HG03520 (cell line): ENCODE data around the gene EMX1.
A peak's percentile ranks its signal among the peaks of the same experiment; 100 is the strongest.

Source experiments
- ATAC-seq: cut with Tn5 transposase; IDR thresholded peaks from one replicate; pipeline ENCODE4 v1.9.1; 2021; ENCODE audit warnings: mild to moderate bottlenecking, moderate library complexity; ENCODE audit not compliant: unreplicated experiment

The EMX1 gene

DNA sequence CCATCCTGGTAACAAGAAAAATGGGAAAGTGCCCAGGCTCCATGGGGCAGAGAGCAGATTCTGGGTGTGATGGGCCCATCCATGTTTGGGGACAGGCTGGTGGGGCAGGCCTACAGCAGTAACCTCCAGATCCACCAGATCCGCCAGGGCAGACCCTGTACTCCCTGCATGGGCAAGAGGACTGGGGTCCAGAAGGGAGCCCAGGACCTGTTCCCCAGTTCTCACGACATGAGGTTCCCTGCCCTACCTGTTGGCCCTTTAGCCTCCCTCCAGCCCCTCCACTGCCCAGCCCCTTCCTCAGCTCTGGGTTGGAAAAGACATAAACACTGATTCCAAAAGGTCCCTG is 38.7 kb downstream of the EMX1 start:
- no peak for ATAC-seq

DNA sequence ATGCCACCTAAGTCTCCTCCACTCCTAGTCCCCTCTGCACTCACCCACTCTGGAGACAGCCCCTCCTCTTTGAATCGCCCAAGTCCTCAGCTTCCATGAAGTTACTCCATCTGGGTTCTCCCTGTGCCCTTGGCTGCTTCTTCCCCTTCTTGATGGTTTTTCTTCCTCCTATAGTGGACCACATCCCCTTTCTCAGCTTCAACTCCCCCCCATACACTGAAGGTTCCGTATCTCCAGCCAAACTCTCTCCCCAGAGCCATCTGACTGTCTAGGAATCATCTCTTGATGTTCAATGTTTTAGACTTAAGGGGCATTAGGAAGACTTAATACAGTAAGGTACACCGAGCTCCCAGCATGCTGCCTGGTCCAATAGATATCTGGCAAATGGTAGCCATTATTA is 39.6 kb downstream of the EMX1 start:
- ATAC-seq: no peak

DNA sequence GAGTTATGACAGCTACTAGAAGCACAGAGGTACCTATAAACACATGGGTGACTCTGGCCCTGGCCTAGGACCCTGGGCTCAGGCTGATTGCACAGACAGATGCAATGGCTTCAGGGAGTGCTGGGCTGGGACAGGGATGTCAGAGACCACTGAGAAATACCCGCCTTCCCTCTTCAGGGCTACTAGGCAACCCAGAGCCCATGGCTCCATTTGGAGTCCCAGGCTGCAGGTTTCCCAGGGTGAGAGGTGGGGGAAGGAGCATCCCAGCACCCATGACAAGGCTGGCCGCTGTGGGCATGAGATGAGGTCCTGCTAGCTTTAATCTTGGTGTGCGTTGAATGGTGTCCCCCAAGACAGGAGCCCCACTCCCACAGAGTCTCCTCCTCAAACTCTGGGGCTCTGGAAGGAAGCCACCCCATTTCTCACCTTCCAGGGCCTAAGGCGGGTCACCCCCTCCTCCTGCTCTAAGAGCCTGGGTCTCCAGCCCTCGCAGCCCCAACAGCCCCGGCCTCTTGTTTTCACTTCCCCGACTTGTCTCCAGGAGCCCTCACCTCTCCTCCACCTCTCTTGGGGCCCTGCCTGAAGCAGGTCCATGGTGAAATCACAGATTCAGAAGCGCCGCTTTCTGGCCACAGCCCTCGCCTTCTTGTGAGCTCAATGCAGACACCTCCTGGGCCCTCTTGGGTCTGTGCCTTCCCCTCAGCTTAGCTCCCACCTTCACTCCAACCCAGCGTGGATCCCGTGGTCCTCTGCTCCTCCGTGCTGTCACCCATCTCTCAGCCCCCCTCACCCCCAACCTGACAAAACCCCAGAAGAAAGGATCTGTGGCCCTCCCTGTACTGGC is 41.4 kb downstream of the EMX1 start:
- no peak for ATAC-seq

DNA sequence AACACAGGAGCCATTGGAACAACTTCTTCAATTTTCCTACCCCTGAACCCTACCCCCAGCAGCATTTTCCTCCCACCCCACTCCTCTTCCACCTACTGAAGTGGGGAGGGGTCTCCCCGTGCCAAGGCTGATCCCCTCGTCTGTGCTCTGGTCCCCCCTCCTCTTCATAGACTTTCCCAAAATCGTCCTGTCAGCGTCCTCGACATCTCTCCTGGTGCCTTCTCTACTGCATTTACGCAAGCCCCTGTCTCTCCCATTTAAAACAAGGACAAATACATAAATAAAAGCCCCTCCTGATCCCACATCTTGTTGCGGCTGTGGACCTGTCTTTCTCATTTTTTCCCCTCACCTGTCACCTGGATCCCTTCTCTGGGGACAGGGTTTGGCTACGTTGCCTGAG is 42.2 kb downstream of the EMX1 start:
- no peak for ATAC-seq

DNA sequence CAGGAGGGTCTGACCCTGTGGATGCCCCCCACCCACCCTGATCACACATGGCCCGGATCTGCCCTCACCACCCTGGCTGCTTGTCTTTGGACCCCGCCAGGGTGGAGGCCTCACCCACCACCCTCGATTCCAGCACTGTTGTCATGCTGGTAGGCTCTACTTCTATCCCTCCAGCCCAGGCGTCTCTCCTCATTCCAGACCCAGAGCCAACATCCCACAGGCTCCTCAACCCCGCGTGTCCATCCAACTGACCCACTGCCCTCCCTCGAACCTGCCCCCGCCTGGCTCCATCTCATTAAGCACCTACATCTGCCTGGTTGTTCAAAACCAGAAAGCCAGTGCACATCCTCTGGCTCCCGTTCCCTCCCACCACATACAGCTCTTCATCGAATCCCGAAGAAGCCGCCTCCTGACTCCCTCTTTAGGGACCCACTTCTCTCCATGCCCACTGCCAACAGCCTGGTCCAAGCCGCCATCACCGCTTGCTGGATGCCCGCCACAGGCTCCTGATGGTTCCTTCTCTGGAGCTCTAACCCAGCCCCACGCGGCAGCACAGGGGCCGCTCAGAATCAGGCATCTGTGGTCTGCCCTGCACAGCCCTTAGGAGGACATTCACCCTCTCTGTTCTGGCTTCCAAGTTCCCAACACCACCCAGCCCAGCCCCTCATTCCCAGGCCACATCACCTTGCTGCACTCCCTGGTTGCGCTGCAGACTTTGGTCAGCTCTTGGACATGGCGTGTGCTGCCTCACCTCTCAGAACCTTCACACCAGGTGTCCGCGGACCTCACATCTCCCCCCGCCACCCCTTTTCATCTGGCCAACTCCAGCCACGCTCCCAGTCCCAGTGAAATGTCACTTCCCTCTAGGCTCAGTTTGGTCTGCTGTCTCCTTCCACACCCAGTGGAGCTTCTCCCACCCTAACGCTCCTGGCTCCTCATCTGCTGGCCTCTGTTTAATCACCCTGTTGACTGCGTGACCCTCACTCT is 43.0 kb downstream of the EMX1 start:
- no peak for ATAC-seq

DNA sequence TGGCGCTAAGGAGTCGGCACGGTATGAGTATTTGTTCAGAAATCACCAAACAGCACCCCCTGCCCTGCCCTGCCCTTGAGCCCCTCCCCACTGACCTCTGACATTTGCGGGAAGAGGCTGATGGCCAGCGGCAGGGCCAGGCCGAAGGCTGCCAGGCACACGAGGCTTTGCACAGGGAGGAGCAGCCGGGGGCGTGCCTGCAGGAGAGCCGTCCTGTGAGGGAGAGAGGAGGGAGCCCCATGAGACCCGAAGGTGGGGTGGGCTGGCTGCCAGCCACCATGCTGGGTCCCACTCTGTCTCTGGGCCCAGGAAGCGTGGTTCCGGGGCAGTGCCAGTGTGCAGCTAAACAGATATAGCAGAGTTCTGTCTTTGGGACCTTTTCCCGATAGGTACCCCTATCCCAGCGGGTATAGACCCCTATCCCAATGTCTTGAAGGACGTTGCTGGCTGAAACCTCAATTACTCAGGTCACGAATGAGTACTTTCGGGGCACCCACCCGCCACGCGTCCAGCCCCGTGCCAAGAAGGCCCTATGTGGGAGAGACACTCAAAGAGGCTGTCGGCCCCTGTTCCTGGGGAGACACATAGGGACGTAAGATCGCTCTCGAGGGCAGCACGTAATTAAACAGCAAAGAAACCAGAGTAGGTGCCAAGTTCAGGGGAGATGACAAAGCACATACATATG is 43.9 kb downstream of the EMX1 start:
- ATAC-seq: no peak

DNA sequence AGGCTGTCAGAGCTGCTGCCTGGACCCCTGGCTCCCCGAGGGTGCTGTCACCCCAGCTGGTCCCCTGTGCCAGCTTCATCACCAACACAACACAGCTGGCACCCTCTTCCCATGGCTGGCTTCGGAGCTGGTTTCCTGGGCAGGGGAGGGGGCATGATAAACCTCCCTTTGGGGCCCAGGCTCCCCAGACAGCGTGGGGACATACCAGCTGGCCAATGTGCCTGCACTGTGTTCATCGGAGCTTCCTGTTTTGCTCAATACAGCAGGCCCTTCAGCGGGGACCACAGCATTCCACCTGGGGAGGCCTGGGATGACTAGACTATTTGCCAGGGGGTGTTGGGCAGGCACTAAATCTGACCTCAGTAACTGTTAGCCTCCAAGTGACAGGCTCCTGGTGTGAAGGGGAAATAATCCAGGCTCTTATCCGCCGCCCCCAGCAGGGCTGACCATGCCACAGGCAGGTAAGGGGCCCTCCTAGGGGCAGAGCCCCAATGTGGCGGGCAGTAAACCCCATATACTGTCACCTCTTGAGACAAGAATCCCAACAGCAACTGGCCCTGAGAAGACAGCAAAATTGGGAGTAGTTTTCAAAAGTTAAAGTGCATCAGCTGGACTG is 44.6 kb downstream of the EMX1 start:
- no peak for ATAC-seq

DNA sequence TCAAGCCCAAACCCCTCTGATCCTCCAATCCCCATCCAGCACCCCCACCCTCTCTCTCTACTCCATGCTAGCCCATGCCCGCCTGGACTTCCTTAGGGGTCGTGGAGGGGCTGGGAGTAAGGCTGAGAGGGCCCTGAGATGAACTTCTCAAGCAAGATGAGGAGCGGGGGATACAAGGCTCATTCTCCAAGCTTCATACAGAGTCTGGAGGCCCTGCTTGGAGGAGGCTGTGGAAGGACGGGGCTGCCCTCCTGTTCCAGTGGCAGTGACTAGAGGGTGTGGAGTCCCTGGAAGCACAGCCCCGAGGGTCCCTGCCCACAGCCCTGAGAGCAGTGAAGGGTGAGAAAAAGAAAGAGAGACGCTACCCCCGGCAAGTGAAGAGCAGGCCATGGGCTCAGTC is 45.6 kb downstream of the EMX1 start:
- ATAC-seq: no peak

DNA sequence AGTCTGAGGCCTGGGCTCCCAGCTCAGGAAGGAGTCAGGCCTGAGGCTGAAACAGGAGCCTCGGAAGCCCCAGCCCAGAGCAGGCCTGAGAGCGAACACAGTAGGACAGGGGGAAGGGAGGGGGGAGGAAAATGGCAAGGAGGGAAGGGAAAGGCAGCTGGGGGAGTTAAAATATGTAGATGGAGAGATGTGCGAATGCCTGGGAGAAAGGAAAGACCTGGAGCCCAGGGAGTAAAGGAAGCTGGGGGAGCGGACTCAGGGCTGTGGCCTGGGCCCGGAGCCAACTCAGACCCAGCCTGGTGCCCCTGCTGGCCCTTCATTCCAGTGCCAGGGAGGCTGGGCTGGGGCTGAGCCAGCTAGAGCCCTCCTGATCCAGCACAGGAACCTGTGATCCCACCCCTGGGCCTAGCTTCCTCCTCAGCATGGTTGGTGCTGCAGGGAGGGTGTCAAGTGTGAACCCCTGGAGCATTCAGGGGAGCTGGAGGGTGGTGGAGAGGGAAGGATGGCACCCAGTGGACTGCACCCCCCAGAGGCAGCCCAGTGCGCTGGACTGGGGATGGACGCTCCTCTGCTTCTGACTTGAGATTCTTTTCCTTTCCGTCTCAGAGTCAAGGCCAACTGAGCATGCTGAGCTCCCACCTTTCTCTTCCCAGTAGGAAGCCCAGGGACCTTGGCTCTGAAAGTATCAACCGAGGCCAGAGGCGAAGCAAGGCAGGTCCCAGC is 46.3 kb downstream of the EMX1 start:
- ATAC-seq: no peak

DNA sequence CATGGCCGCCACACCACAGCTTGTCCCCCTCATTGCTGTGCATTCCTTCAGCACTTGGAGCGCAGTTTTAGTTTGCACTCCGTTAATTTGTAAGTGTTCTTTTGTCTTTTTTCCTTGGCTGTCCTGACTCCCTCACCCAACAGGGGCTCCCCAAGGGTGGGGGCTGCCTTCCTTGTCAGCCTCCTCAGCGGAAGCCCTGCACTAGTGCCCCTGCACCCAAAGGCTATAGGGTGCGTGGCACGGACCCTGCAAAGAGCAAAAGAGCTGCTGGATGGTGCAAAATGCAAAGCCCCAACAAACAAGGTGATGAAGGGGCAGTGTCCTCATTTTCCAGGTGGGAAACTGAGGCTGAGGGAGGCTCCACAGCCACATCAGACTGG is 46.8 kb downstream of the EMX1 start:
- no peak for ATAC-seq

DNA sequence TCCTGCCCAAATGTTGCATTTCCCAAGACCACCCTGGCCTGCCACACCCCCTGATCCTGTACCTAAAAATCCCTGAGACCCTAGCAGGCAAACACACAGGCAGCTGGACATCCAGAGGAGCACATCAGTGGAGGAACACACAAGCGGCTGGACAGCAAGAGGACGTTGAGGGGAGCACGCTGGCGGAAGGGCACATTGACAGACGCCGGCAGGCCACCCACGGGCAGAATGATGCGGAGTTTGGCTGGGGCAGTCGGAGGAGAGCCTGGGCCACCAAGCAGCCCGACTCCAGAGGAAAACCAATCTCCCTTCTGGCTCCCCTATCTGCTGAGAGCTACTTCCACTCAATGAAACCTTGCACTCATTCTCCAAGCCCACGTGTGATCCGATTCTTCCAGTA is 47.7 kb downstream of the EMX1 start:
- no peak for ATAC-seq

DNA sequence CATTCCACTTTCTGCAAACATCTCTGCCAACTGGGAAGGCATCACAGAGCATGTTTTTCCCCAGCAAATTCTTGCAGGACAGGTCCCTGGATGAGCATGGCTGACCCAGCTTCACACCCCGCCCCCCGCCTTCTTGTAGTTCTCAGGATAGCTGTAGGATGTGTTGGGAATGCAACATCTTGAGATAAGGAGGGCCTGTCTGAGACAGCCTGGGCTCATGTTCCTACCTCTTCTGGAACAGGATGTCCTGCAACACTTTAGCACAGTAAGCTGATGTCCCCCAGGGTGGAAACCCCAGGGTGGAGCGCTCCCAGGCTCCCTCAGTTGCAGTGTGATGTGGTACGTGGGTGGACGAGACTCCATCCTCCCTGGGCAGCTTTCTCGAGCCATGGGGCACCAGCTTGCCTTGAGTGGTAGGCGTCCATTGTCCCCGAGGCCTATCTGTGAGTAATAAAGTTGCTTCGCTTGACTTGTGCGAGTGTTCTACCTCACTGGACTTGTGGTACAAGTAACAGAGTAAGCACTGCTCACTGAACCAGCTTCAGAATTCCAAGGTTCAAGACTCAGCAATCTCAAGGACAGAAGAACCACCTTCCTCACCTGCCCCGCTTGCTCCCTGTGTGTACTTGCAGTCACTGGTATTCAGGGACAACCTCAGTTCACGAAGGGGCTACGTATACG is 48.6 kb downstream of the EMX1 start:
- no peak for ATAC-seq

DNA sequence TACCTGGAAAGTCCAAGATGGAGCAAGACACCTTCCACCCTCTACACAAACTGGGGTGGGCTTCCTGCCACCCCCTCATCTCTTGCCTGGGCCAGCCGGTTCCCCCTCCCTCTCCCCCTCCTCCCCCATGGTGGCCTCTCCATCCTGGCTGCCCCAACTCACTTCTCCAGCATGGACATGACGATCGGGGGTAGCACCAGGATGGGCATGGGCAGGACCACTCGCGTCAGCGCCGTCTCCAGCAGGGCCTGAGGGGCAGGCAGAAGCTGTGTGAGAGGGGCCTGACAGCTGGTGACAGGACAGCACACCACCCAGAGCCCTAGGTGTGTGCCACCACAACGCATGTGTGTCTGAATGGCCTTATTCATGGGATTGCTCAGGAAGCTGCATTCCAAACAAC is 51.0 kb downstream of the EMX1 start:
- no peak for ATAC-seq

DNA sequence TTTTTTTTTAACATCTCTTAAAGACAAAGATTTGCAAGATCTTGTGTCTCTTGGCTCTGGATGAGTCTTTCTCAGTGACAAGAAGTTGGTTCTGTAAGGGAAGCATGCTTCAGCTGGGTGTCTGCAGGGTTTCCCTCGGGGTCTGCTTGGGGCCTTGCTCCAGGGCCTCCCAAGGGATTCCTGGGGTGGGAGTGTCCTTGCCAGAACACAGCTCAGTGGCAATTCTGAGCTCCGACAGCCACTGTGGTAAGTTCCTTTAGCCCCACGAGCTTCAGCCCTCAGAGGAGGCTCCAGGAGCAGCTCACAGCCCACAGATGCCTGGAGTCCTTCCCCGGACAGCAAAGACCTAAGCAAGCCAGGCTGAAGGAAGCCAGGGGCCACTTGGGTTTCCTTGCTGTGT is 52.4 kb downstream of the EMX1 start:
- no peak for ATAC-seq

DNA sequence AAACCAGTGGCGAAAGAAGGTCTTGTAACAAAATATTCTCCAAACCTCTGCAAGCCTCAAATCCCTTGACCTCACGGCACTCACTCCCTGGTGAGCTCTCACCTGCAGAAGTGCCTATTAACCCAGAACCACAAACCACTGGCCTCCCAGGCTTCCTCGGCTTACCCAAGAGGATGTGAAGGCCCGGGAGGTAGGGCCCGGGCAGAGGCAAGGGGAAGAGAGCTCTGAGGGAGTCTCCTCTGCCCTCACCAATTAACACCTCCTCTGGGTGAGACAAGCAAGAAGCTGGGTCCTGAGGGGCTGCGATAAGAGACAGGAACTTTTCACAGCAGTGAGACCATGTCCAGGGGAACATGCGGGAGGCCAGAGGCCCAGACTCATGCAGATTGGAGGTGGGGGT is 53.7 kb downstream of the EMX1 start:
- no peak for ATAC-seq

DNA sequence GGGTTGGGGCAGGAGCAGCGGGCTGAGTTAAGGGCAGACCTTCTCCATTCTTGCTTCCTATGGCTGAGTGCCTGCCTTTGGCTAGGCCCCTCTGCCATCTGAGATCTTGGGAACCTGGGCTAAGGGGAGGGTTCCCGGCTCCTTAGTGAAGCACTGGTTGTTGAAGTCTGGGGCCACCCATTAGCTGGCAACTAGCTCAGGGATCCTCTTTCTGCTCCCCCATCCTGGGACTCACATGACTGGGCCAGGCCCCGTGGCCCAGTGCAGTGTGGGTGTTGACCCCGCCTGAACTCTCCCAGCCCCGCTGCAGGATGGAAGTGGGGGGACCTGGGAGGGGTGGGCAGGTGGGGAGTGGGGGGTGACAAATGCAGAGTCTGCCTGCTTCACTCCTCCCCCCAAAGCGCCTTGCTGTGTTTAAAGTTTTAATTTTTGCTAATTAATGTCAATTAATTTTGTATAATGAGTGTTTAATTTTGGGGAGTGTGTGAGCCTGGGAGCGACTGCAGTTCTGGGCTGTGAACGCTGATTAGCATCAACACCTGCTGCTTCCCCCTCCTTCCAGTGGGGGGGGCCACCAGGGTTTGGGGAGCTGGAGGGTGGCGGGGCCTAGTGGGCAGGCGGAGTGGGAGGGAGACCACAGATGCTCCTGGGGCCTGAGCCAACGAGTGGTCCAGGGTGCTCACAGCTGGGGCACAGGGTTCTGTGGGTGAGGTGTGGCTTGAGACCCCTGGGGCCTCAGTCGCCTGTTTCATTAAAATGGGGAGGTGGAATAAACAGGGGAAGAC is 55.2 kb downstream of the EMX1 start:
- no peak for ATAC-seq

DNA sequence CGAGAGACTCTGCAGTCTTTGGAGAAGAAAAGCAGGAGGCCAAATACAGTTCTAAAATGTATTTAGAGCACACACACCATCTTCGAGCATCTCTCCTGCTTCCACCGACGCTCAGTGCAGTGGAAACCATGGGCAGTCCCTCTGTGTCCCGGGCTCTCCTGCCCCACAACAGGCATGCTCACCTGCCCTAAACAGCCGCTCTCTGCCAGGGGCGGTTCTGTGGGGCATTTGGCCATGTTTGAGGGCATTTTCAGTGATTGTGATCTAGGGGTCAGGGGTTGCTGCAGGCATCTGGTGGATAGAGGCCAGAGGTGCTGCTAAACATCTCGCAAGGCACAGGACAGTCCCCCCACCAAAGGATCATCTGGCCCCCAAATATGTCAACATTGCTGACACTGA is 55.8 kb downstream of the EMX1 start:
- no peak for ATAC-seq

DNA sequence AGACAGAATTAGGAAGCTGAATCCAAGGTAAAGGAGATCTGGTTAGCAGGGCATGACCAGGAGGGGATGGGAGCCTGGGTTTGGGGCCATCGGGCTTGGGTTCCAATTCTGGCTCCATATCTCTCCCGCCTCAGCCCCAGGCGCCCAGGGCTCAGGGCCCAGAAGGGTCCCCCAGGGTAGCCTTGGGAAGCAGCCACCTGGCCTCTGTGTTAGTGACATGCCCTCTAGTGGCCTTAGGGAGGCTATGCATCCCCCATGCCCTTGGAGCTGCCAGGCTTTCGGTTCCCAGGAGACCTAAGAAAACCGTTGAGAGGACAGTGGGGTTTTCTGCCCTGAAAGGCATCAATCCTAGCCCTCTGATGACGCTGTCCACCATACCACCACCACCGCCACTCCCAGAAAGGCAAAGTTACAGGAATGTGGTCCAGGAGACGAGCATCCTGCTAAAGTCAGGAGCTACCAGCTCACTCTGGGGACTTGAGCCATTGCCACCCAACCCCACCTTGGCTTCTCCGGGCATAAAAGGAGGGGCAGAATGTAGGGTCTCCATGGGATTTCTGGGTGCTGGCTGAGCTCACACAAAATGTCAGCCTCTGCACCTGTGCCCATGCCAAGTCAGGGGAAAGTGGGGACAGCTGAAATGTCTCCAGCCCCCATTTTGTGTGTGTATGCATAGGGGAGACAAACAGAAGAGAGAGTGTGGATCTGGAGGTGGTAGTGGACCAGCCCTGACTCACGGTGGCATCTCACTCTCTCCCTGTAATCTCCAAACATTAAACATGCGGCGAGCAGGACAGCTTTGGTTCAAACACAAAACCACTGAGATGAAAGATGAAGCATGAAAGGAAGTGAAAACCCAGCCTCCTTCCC is 56.5 kb downstream of the EMX1 start:
- peak; percentile 73 for ATAC-seq
